Parathyroid adenoma (tissue), 2 donors: Measurements from ENCODE around the gene PPP1R3G.

Source experiments
- H2AFZ ChIP-seq: fragments of 300-600 bp; sonication (generic); one replicate; pipeline ENCODE4 v1.7.0; 2017; ENCODE audit warnings: antibody characterized with exemption, mild to moderate bottlenecking
- H3K27ac ChIP-seq: fragments of 300-600 bp; sonication (generic); one replicate; pipeline ENCODE4 v1.7.0; 2017
- H3K27me3 ChIP-seq: fragments of 300-600 bp; sonication (generic); one replicate; pipeline ENCODE4 v1.7.0; 2017; ENCODE audit warnings: low read length; ENCODE audit not compliant: control insufficient read depth, insufficient read depth
- H3K36me3 ChIP-seq: fragments of 300-600 bp; sonication (generic); one replicate; pipeline ENCODE4 v1.7.0; 2017; ENCODE audit warnings: low read length; ENCODE audit not compliant: control insufficient read depth, insufficient read depth
- H3K4me1 ChIP-seq: fragments of 300-600 bp; sonication (generic); one replicate; pipeline ENCODE4 v1.7.0; 2017; ENCODE audit warnings: control low read depth
- H3K4me2 ChIP-seq: fragments of 300-600 bp; sonication (generic); one replicate; pipeline ENCODE4 v1.7.0; 2017; ENCODE audit warnings: low read length
- H3K4me3 ChIP-seq: fragments of 300-600 bp; sonication (generic); one replicate; pipeline ENCODE4 v1.7.0; 2017; ENCODE audit warnings: low read depth, low read length
- H3K79me2 ChIP-seq: fragments of 300-600 bp; sonication (generic); one replicate; pipeline ENCODE4 v1.7.0; 2017; ENCODE audit warnings: control low read depth
- H3K9ac ChIP-seq: fragments of 300-600 bp; sonication (generic); one replicate; pipeline ENCODE4 v1.7.0; 2017; ENCODE audit warnings: mild to moderate bottlenecking
- H3K9me3 ChIP-seq: fragments of 300-600 bp; sonication (generic); one replicate; pipeline ENCODE4 v1.7.0; 2017; ENCODE audit warnings: low read length; ENCODE audit not compliant: control insufficient read depth
- CTCF ChIP-seq: fragments of 300-600 bp; sonication (generic); IDR thresholded peaks from one replicate; pipeline ENCODE4 v1.7.0; 2017; ENCODE audit warnings: antibody characterized with exemption, mild to moderate bottlenecking
- donor health status: primary hyperparathyroidism.

PPP1R3G gene

DNA sequence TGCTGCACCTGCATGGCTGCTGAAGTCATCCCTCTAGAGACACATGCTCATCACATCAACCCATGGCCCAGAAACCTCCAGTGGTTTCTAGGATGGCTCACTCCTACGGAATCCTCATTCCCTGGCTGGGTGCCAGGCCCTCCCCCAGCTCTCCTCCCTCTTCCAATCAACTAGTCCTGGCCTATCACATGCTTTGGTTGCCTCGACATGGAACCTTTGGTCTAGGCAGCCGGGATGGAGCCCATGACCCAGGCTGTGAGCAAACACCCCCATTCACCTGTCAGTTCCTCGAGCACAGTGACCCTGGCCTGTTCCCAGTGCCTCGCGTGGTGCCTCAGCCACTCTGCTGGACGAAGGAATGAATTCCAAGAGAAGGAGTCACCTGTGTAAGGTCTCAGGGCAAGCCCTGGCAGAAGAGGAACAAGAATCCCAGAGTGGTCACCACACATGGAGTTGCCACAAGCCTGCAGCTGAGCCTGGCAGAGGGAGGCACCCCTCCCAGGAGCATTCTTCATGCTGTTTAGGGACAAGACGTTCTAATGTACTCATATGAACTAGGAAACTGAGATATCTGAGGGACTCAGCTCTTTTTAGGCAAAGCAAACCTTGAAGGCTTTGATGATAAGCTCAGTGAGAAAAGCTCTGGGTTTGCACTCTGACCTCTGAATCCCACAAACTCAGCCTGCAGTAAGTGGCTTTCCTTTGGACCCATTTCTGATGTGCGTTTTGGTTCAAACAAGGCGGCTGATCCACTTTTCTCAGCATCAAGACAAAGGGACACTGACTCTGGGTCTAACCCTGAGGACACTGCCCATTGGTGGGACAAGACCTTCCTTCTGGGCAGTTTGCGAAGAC, 40.2 kb downstream of the PPP1R3G start:
- Histone ChIP-seq H3K4me1 (no peaks in the 10 kb centered on the region), H3K9me3 (no peaks in the 10 kb centered on the region), H3K79me2 (peaks cover 9% of the 10 kb centered on the region), H3K9ac (no peak overlapping the region), H3K4me3 (no peak overlapping the region), H3K27ac (no peak overlapping the region), H2AFZ (no peak overlapping the region), H3K27me3 (no peaks in the 10 kb centered on the region), H3K4me2 (no peak overlapping the region), H3K36me3 (no peaks in the 10 kb centered on the region)
- no peak for TF ChIP-seq CTCF

GRCh38 chr6:5126214-5126613, 41.1 kb downstream of the PPP1R3G start:
- Histone ChIP-seq H3K4me3 (no peak overlapping the region), H3K9me3 (no peaks in the 10 kb centered on the region)
- TF ChIP-seq CTCF = no peak

GRCh38 chr6:5127106-5127687, 42.1 kb downstream of the PPP1R3G start:
- H3K79me2 ChIP-seq = peaks cover 9% of the 10 kb centered on the region
- H3K4me1 ChIP-seq = no peaks in the 10 kb centered on the region
- H3K9me3 ChIP-seq = no peaks in the 10 kb centered on the region
- no peak for TF ChIP-seq CTCF
- H3K27ac ChIP-seq = no peak overlapping the region
- H3K4me3 ChIP-seq = no peak overlapping the region
- H3K27me3 ChIP-seq = no peaks in the 10 kb centered on the region
- H3K36me3 ChIP-seq = no peaks in the 10 kb centered on the region
- H3K4me2 ChIP-seq = no peak overlapping the region
- no peak overlapping the region for H3K9ac ChIP-seq
- H2AFZ ChIP-seq = no peak overlapping the region

More at GRCh38 chr6:5126214-5126613, 41.1 kb downstream of the PPP1R3G start:
- Histone ChIP-seq H3K4me2 (no peak overlapping the region), H3K27ac (no peak overlapping the region), H3K36me3 (no peaks in the 10 kb centered on the region), H3K9ac (no peak overlapping the region), H2AFZ (no peak overlapping the region), H3K79me2 (peaks cover 9% of the 10 kb centered on the region), H3K4me1 (no peaks in the 10 kb centered on the region), H3K27me3 (no peaks in the 10 kb centered on the region)

DNA sequence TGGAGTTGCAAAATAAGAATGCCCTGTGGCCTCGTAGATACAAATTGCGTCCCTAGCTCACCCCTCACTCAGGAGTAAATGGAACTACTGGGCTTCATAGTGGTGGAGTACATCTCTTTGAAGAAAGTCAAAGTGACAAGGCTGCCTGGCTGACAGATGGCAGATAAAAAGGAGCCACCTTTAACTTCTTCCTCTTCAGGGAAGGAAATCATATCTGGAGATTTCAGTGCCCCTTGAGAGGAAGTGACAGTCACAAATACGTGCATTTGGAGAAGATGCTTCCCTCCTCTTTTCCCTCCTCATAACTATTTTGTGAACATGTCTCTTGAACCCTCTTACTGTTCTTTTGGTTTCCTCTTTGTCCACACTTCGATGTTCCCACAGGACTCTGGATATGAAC, 43.2 kb downstream of the PPP1R3G start:
- no peak for TF ChIP-seq CTCF
- Histone ChIP-seq H3K4me2 (no peak overlapping the region), H3K9ac (no peak overlapping the region), H3K36me3 (no peaks in the 10 kb centered on the region), H3K4me3 (no peak overlapping the region), H3K27ac (no peak overlapping the region), H2AFZ (no peak overlapping the region), H3K27me3 (no peaks in the 10 kb centered on the region), H3K4me1 (no peaks in the 10 kb centered on the region), H3K9me3 (no peaks in the 10 kb centered on the region), H3K79me2 (peaks cover 6% of the 10 kb centered on the region)
